ENCODE data around the gene P2RY8. TPM values are rescaled to one million over a fixed set of nuclear protein-coding genes. Genes with fewer than 3 reads are reported as not detected.
A peak's percentile ranks its signal among the peaks of the same experiment; 100 is the strongest.

Gene P2RY8
- total RNA-seq, 3 donors from 2014 or later (not counting 1 experiment from before 2014, with no cell fraction given) = 73.7 to 114 (median 107) TPM

DNA sequence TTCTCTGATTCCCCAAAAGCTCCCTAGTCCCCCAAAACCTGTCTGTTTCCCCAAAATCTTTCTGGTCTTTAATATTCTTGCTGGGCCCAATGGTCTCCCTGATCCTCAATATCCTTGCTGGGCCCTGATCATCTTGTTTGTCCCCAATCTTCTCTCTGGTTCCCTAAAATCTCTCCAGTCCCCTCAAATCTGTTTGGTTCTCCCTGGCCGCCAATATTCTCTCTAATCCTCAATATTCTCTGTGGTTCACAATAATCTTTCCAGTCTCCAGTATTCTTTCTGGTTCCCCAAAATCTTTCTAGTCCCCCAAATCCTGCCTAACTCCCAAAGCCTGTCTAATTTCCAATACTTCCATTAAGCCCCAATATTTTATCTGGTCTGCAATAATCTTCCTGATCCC lies 18.5 kb downstream of the P2RY8 start:
- intact Hi-C loops (cut with micrococcal nuclease) = no loop called here
- 98% methylated on average over 1 of the region's 1 CpG for WGBS (ENCODE audit: insufficient coverage)
- no peak overlapping the region for H3K27ac ChIP-seq (ENCODE audit: low read length)
- ATAC-seq (no peak), DNase-seq (no peak)
- no peak for TF ChIP-seq CTCF (IDR thresholded peaks at IDR 0.05)
- H3K27me3 ChIP-seq (ENCODE audit: control insufficient read depth, insufficient read depth, low read length) = no peaks in the 10 kb centered on the region
- H3K4me1 ChIP-seq (ENCODE audit: control insufficient read depth, insufficient read depth, low read length) = peaks cover 39% of the 10 kb centered on the region
- H3K9me3 ChIP-seq (ENCODE audit: control insufficient read depth, insufficient read depth, low read length) = no peaks in the 10 kb centered on the region
- peak overlapping the region; percentile 78 to 91 for H3K27ac Mint-ChIP-seq
- no peaks in the 10 kb centered on the region for H3K27me3 Mint-ChIP-seq (ENCODE audit: low read depth in 2 of 2)
- H3K4me3 Mint-ChIP-seq = no peak overlapping the region
- peaks cover 5% of the 10 kb centered on the region for H3K36me3 ChIP-seq (ENCODE audit: control insufficient read depth, insufficient read depth, low read length)
- no peak overlapping the region for H3K4me3 ChIP-seq (ENCODE audit: low read length)
- peaks cover 51 to 62% of the 10 kb centered on the region in 2 donors for H3K4me1 Mint-ChIP-seq
- H3K36me3 Mint-ChIP-seq = peaks cover 5% of the 10 kb centered on the region
- no peaks in the 10 kb centered on the region for H3K9me3 Mint-ChIP-seq

DNA sequence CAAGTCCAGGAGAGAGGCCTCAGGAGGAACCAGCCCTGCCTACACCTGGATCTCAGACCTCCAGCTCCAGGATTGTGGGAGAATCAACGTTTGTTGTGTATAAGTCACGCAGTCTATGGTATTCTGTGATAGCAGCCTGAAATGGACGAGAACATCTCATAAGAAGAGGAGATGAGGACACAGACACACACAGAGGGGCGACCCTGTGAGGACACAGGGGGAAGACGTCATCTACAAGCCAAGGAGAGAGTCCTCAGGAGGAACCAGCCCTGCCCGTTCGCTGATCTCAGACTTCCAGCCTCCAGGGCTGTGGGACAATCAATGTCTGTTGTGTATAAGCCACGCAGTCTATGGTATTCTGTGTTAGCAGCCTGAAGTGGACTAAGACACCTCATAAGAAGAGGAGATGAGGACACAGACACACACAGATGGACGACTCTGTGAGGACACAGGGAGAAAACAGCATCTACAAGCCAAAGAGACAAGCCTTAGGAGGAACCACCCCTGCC lies 20.3 kb downstream of the P2RY8 start:
- H3K4me1 Mint-ChIP-seq = peaks cover 57 to 64% of the 10 kb centered on the region in 2 donors
- ATAC-seq = no peak

GRCh38 chrX:1511829-1512228 lies 25.2 kb downstream of the P2RY8 start:
- TF ChIP-seq CTCF (IDR thresholded peaks at IDR 0.05) = no peak
- DNase-seq (no peak), ATAC-seq (no peak)
- Mint-ChIP-seq H3K36me3 (peaks cover 18% of the 10 kb centered on the region), H3K9me3 (no peaks in the 10 kb centered on the region), H3K4me1 (peaks cover 21 to 27% of the 10 kb centered on the region in 2 donors), H3K4me3 (no peak overlapping the region), H3K27ac (peak overlapping the region; percentile 13 to 55), H3K27me3 (ENCODE audit: low read depth in 2 of 2) (no peaks in the 10 kb centered on the region)
- Histone ChIP-seq H3K27ac (ENCODE audit: low read length) (no peak overlapping the region), H3K4me1 (ENCODE audit: control insufficient read depth, insufficient read depth, low read length) (peaks cover 22% of the 10 kb centered on the region), H3K4me3 (ENCODE audit: low read length) (no peak overlapping the region), H3K36me3 (ENCODE audit: control insufficient read depth, insufficient read depth, low read length) (peaks cover 24% of the 10 kb centered on the region), H3K9me3 (ENCODE audit: control insufficient read depth, insufficient read depth, low read length) (no peaks in the 10 kb centered on the region), H3K27me3 (ENCODE audit: control insufficient read depth, insufficient read depth, low read length) (no peaks in the 10 kb centered on the region)
- intact Hi-C loops (cut with micrococcal nuclease) = no loop called here
- 97% methylated on average over 5 of the region's 5 CpGs for WGBS (ENCODE audit: insufficient coverage)

More for the DNA sequence above, 20.3 kb downstream of the P2RY8 start:
- H3K4me3 Mint-ChIP-seq = no peak overlapping the region
- H3K36me3 ChIP-seq (ENCODE audit: control insufficient read depth, insufficient read depth, low read length) = peaks cover 15% of the 10 kb centered on the region
- H3K4me3 ChIP-seq (ENCODE audit: low read length) = no peak overlapping the region
- no peak for TF ChIP-seq CTCF (IDR thresholded peaks at IDR 0.05)
- peak overlapping the region; percentile 58 to 81 for H3K27ac Mint-ChIP-seq
- H3K4me1 ChIP-seq (ENCODE audit: control insufficient read depth, insufficient read depth, low read length) = peaks cover 25% of the 10 kb centered on the region
- H3K27me3 Mint-ChIP-seq (ENCODE audit: low read depth in 2 of 2) = no peaks in the 10 kb centered on the region
- peak in 1 of 2 donors; percentile 9 for DNase-seq
- 91% methylated on average over 9 of the region's 9 CpGs for WGBS (ENCODE audit: insufficient coverage)
- no peaks in the 10 kb centered on the region for H3K9me3 ChIP-seq (ENCODE audit: control insufficient read depth, insufficient read depth, low read length)
- intact Hi-C loops (cut with micrococcal nuclease) = loop anchor here (1.0 kb wide), 1 partner anchor 19 kb away; no protein-coding TSS in a partner anchor
- H3K36me3 Mint-ChIP-seq = peaks cover 14% of the 10 kb centered on the region
- H3K27ac ChIP-seq (ENCODE audit: low read length) = no peak overlapping the region
- H3K9me3 Mint-ChIP-seq = no peaks in the 10 kb centered on the region
- H3K27me3 ChIP-seq (ENCODE audit: control insufficient read depth, insufficient read depth, low read length) = no peaks in the 10 kb centered on the region

GRCh38 chrX:1511150-1511549 lies 25.8 kb downstream of the P2RY8 start:
- H3K9me3 ChIP-seq (ENCODE audit: control insufficient read depth, insufficient read depth, low read length) = no peaks in the 10 kb centered on the region
- Mint-ChIP-seq H3K4me1 (peaks cover 14 to 25% of the 10 kb centered on the region in 2 donors), H3K36me3 (peaks cover 18% of the 10 kb centered on the region), H3K27me3 (ENCODE audit: low read depth in 2 of 2) (no peaks in the 10 kb centered on the region), H3K27ac (peak overlapping the region; percentile 13 to 55), H3K4me3 (no peak overlapping the region), H3K9me3 (no peaks in the 10 kb centered on the region)
- peaks cover 22% of the 10 kb centered on the region for H3K4me1 ChIP-seq (ENCODE audit: control insufficient read depth, insufficient read depth, low read length)
- WGBS (ENCODE audit: insufficient coverage) = 80% methylated on average over 5 of the region's 5 CpGs
- no peak for TF ChIP-seq CTCF (IDR thresholded peaks at IDR 0.05)
- no peak overlapping the region for H3K4me3 ChIP-seq (ENCODE audit: low read length)
- DNase-seq (no peak), ATAC-seq (no peak)
- intact Hi-C loops (cut with micrococcal nuclease) = no loop called here
- H3K36me3 ChIP-seq (ENCODE audit: control insufficient read depth, insufficient read depth, low read length) = peaks cover 27% of the 10 kb centered on the region
- H3K27me3 ChIP-seq (ENCODE audit: control insufficient read depth, insufficient read depth, low read length) = no peaks in the 10 kb centered on the region
- H3K27ac ChIP-seq (ENCODE audit: low read length) = no peak overlapping the region
